Measurements from ENCODE around the gene RELN.

Gene RELN

GRCh38 chr7:103524042-103524907 is 465.2 kb downstream of the RELN start:
- TF ChIP-seq ZNF8 (CRISPR knock-in tag; IDR thresholded peaks at IDR 0.05) (no peak), TCF4 (CRISPR knock-in tag; IDR thresholded peaks at IDR 0.05; ENCODE audit: borderline replicate concordance) (no peak), PATZ1 (CRISPR knock-in tag; IDR thresholded peaks at IDR 0.05; ENCODE audit: borderline replicate concordance) (no peak), ZNF70 (CRISPR knock-in tag; IDR thresholded peaks at IDR 0.05) (no peak)
- peak; percentile 94 for ATAC-seq

- no peak for ATAC-seq
Observed at GRCh38 chr7:103521937-103522336, 467.5 kb downstream of the RELN start.

GRCh38 chr7:103504505-103505135 is 484.8 kb downstream of the RELN start:
- no peak for ATAC-seq
- TF ChIP-seq RARB (CRISPR knock-in tag; IDR thresholded peaks at IDR 0.05): no peak
- TF ChIP-seq SNAI2 (CRISPR knock-in tag; IDR thresholded peaks at IDR 0.05): no peak
- no peak for TF ChIP-seq CSDC2 (CRISPR knock-in tag; IDR thresholded peaks at IDR 0.05)
- TF ChIP-seq ZFP3 (CRISPR knock-in tag; IDR thresholded peaks at IDR 0.05): no peak
- no peak for TF ChIP-seq BACH2 (CRISPR knock-in tag; IDR thresholded peaks at IDR 0.05; ENCODE audit: borderline replicate concordance)
- no peak for TF ChIP-seq TOX (CRISPR knock-in tag; IDR thresholded peaks at IDR 0.05; ENCODE audit: borderline replicate concordance)
- no peak for TF ChIP-seq ISL1 (CRISPR knock-in tag; IDR thresholded peaks at IDR 0.05)
- TF ChIP-seq ESRRG (CRISPR knock-in tag; IDR thresholded peaks at IDR 0.05): no peak
- TF ChIP-seq ZNF565 (CRISPR knock-in tag; conservative IDR thresholded peaks at IDR 0.05; ENCODE audit: low read depth): no peak
- no peak for TF ChIP-seq PATZ1 (CRISPR knock-in tag; IDR thresholded peaks at IDR 0.05; ENCODE audit: borderline replicate concordance)
- no peak for TF ChIP-seq ZNF70 (CRISPR knock-in tag; IDR thresholded peaks at IDR 0.05)
- no peak for TF ChIP-seq ZC3H10 (CRISPR knock-in tag; IDR thresholded peaks at IDR 0.05)
- no peak for TF ChIP-seq ARNTL (CRISPR knock-in tag; IDR thresholded peaks at IDR 0.05; ENCODE audit: borderline replicate concordance, low read depth)
- no peak for TF ChIP-seq TSHZ2 (CRISPR knock-in tag; IDR thresholded peaks at IDR 0.05)
- TF ChIP-seq TCF4 (CRISPR knock-in tag; IDR thresholded peaks at IDR 0.05; ENCODE audit: borderline replicate concordance): no peak
- no peak for TF ChIP-seq CREB5 (CRISPR knock-in tag; IDR thresholded peaks at IDR 0.05; ENCODE audit: low read depth)
- TF ChIP-seq PPARA (CRISPR knock-in tag; IDR thresholded peaks at IDR 0.05; ENCODE audit: borderline replicate concordance): no peak
- TF ChIP-seq CSRNP3 (CRISPR knock-in tag; IDR thresholded peaks at IDR 0.05): no peak
- TF ChIP-seq GLIS3 (CRISPR knock-in tag; IDR thresholded peaks at IDR 0.05): no peak

More at GRCh38 chr7:103521937-103522336, 467.5 kb downstream of the RELN start:
- no peak for TF ChIP-seq TSHZ2 (CRISPR knock-in tag; IDR thresholded peaks at IDR 0.05)
- no peak for TF ChIP-seq OSR1 (CRISPR knock-in tag; IDR thresholded peaks at IDR 0.05)
- TF ChIP-seq ZNF8 (CRISPR knock-in tag; IDR thresholded peaks at IDR 0.05): no peak
- no peak for TF ChIP-seq ZNF70 (CRISPR knock-in tag; IDR thresholded peaks at IDR 0.05)
- no peak for TF ChIP-seq ZFP3 (CRISPR knock-in tag; IDR thresholded peaks at IDR 0.05)

Measured in SK-N-SH treated with all-trans-retinoic acid at 6 μM for 48 hours (cell line).